Right lobe of liver (tissue), 6 donors: ENCODE data around the gene R3HCC1L. TPM values are rescaled to one million over a fixed set of nuclear protein-coding genes. Genes with fewer than 3 reads are reported as not detected.

Experiments used
- ATAC-seq, 4 donors: fragments of 200-7000 bp; cut with Tn5 transposase; one replicate each; pipeline ENCODE4 v1.9.1; 2020; ENCODE audit warnings: mild to moderate bottlenecking in 4 of 4, moderate library complexity in 4 of 4
- DNase-seq, 3 donors: peaks; one replicate each; pipeline ENCODE4 v3.0.0-alpha.2; 2020
- H3K27ac ChIP-seq, 3 donors: fragments of 200-600 bp; one replicate each; pipeline ENCODE4 v1.8.0; 2022
- H3K27me3 ChIP-seq, 2 donors: fragments of 200-600 bp; one replicate each; pipeline ENCODE4 v1.8.0; 2022
- H3K36me3 ChIP-seq, 4 donors: fragments of 200-600 bp; sonication (generic) in 1 of 4; one replicate each; pipeline versions ENCODE4 v1.5.1 to v1.8.0; 2017 to 2022; ENCODE audit warnings: control low read depth in 1 of 4
- H3K4me1 ChIP-seq, 4 donors: fragments of 200-600 bp; sonication (generic) in 1 of 4; one replicate each; pipeline versions ENCODE4 v1.5.1 to v1.8.0; 2017 to 2022; ENCODE audit warnings: control low read depth in 1 of 4
- H3K4me3 ChIP-seq, 3 donors: fragments of 200-600 bp; one replicate each; pipeline ENCODE4 v1.8.0; 2022
- H3K9me3 ChIP-seq, 4 donors: fragments of 200-600 bp; sonication (generic) in 1 of 4; one replicate each; pipeline versions ENCODE4 v1.5.1 to v1.8.0; 2017 to 2022; ENCODE audit warnings: control low read depth in 1 of 4
- CTCF ChIP-seq, 4 donors: fragments of 200-600 bp in 3 of 4; fragments of 450-650 bp in 1 of 4; IDR thresholded peaks; one replicate each; pipeline versions ENCODE4 v1.5.1 to v1.8.0; 2016 to 2022; ENCODE audit warnings: antibody characterized with exemption in 4 of 4, mild to moderate bottlenecking in 2 of 4
- POLR2A ChIP-seq: fragments of 450-650 bp; IDR thresholded peaks from one replicate; pipeline ENCODE4 v1.6.1; 2017; ENCODE audit warnings: antibody characterized with exemption, mild to moderate bottlenecking
- WGBS: methylation state at CpG from one replicate; pipeline ENCODE4 v1.1.6; 2018; ENCODE audit warnings: low coverage, low lambda C conversion rate; ENCODE audit not compliant: insufficient coverage; ENCODE audit errors: missing lambda C conversion rate; 5-methylcytosine and 5-hydroxymethylcytosine counted together
- intact Hi-C, 2 donors: fragments of 100-400 bp; cut with DNase I; formaldehyde crosslinking; loops; one replicate each; pipeline versions ENCODE4 v1.11.2 to v1.14.1; 2022
- total RNA-seq, 6 experiments: library from RNA; depleted of rRNA in 2 of 6; stranded (reverse); fragments of >200 nt in 2 of 6; fragmentation: NEBNext Ultra II Directional in 3 of 6; extraction: Animal tissue kit (Norgen Biotek cat#: 25700) in 3 of 6; gene quantifications; one replicate each; pipeline versions ENCODE4 v1.1.0 to v1.2.4, GENCODE V29; 2016 to 2023
- donor health status: DM: no; HTN: yes; CAD: no.
- donor health status: DM: no; HTN: no; CAD: no.
- donor health status: DM: no; HTN: no; CAD: no.
- donor health status: DM: no; HTN: yes; CAD: no.
- donor health status: DM: no; HTN: yes; CAD: no.

R3HCC1L gene
- total RNA-seq, 6 experiments from 2014 or later: 5.0 to 6.5 (median 5.5) TPM

- no peaks in the 10 kb centered on the region for H3K4me1 ChIP-seq
- H3K27ac ChIP-seq: no peak overlapping the region
- H3K27me3 ChIP-seq: no peaks in the 10 kb centered on the region
- peak in 1 of 4 donors; percentile 9 for ATAC-seq
- H3K9me3 ChIP-seq: no peaks in the 10 kb centered on the region
- no peak overlapping the region for H3K4me3 ChIP-seq
- no peak for TF ChIP-seq POLR2A
- no peak for TF ChIP-seq CTCF (IDR thresholded peaks at IDR 0.05)
- H3K36me3 ChIP-seq: no peaks in the 10 kb centered on the region
- intact Hi-C loops: no loop called here
- WGBS: 90% methylated on average over 5 of the region's 17 CpGs
- no peak for DNase-seq
Observed at GRCh38 chr10:98255146-98255877, 120.9 kb downstream of the R3HCC1L start.

- ATAC-seq (no peak), DNase-seq (no peak)
- intact Hi-C loops: no loop called here
- Histone ChIP-seq H3K27ac (no peak overlapping the region), H3K4me3 (no peak overlapping the region), H3K4me1 (no peaks in the 10 kb centered on the region), H3K36me3 (no peaks in the 10 kb centered on the region), H3K27me3 (no peaks in the 10 kb centered on the region), H3K9me3 (no peaks in the 10 kb centered on the region)
- 84% methylated on average over 2 of the region's 11 CpGs for WGBS
- TF ChIP-seq CTCF (IDR thresholded peaks at IDR 0.05): no peak
Observed at GRCh38 chr10:98256692-98257091, 122.2 kb downstream of the R3HCC1L start.

- H3K27ac ChIP-seq: no peak overlapping the region
- TF ChIP-seq CTCF (IDR thresholded peaks at IDR 0.05): no peak
- no peak for TF ChIP-seq POLR2A
- H3K27me3 ChIP-seq: no peaks in the 10 kb centered on the region
- H3K4me3 ChIP-seq: no peak overlapping the region
- no peaks in the 10 kb centered on the region for H3K36me3 ChIP-seq
- no peaks in the 10 kb centered on the region for H3K4me1 ChIP-seq
- no peak for ATAC-seq
- intact Hi-C loops: no loop called here
- no peak for DNase-seq
- WGBS: 93% methylated on average over 2 of the region's 12 CpGs
- H3K9me3 ChIP-seq: no peaks in the 10 kb centered on the region
Observed at GRCh38 chr10:98257198-98257597, 122.7 kb downstream of the R3HCC1L start.

- no peaks in the 10 kb centered on the region for H3K9me3 ChIP-seq
- ATAC-seq (no peak), DNase-seq (no peak)
- intact Hi-C loops: no loop called here
- no peaks in the 10 kb centered on the region for H3K27me3 ChIP-seq
- H3K4me3 ChIP-seq: no peak overlapping the region
- H3K4me1 ChIP-seq: no peaks in the 10 kb centered on the region
- no CpG with 5 or more reads among the region's 16 CpGs for WGBS
- no peak for TF ChIP-seq POLR2A
- TF ChIP-seq CTCF (IDR thresholded peaks at IDR 0.05): no peak
- H3K27ac ChIP-seq: no peak overlapping the region
- H3K36me3 ChIP-seq: no peaks in the 10 kb centered on the region
Observed at GRCh38 chr10:98257961-98258360, 123.5 kb downstream of the R3HCC1L start.
